ENCODE data around the gene KRTAP10-5. TPM values are rescaled to one million over a fixed set of nuclear protein-coding genes. Genes with fewer than 3 reads are reported as not detected.
A peak's percentile ranks its signal among the peaks of the same experiment; 100 is the strongest.
"Not testable (repeated sequence)": the region's sequence is repeated elsewhere in the genome, so short reads cannot be mapped to it uniquely, and the experiment has no call there.

The KRTAP10-5 gene
- total RNA-seq = not detected in 3 replicates

- not testable (repeated sequence) for H3K27me3 Mint-ChIP-seq (ENCODE audit: low read depth); H3K4me3 Mint-ChIP-seq; H3K4me1 Mint-ChIP-seq; H3K36me3 Mint-ChIP-seq; H3K27ac Mint-ChIP-seq
- peaks cover 28% of the 10 kb centered on the region for H3K9me3 Mint-ChIP-seq
- DNase-seq (ENCODE audit: low spot score in 2 of 2, unreplicated experiment in 2 of 2) = peak in 1 of 2 experiments; percentile 31
Measured at GRCh38 chr21:44580231-44580821, at the start of gene KRTAP10-5. Gene KRTAP10-5 (minus strand): TSS chr21:44580604. CDS start chr21:44580578, 26 bp downstream.

GRCh38 chr21:44628707-44629391 is 48.4 kb upstream of the KRTAP10-5 start:
- H3K27me3 Mint-ChIP-seq (ENCODE audit: low read depth) = no peaks in the 10 kb centered on the region
- H3K27ac Mint-ChIP-seq = no peak overlapping the region
- H3K4me1 Mint-ChIP-seq = no peaks in the 10 kb centered on the region
- TF ChIP-seq CTCF (IDR thresholded peaks at IDR 0.05; ENCODE audit: unreplicated experiment) = no peak
- H3K9me3 Mint-ChIP-seq = peaks cover 45% of the 10 kb centered on the region
- H3K36me3 Mint-ChIP-seq = no peaks in the 10 kb centered on the region
- no peak overlapping the region for H3K4me3 Mint-ChIP-seq
- no peak for DNase-seq (ENCODE audit: low spot score in 2 of 2, unreplicated experiment in 2 of 2)

- peaks cover 45% of the 10 kb centered on the region for H3K9me3 Mint-ChIP-seq
- H3K27ac Mint-ChIP-seq; DNase-seq (ENCODE audit: low spot score in 2 of 2, unreplicated experiment in 2 of 2); H3K36me3 Mint-ChIP-seq; H3K4me1 Mint-ChIP-seq; H3K4me3 Mint-ChIP-seq; H3K27me3 Mint-ChIP-seq (ENCODE audit: low read depth): not testable (repeated sequence)
Measured at GRCh38 chr21:44627831-44628233, 47.4 kb upstream of the KRTAP10-5 start.

- not testable (repeated sequence) for H3K4me3 Mint-ChIP-seq; H3K36me3 Mint-ChIP-seq; DNase-seq (ENCODE audit: low spot score in 2 of 2, unreplicated experiment in 2 of 2); H3K27me3 Mint-ChIP-seq (ENCODE audit: low read depth); H3K4me1 Mint-ChIP-seq; H3K27ac Mint-ChIP-seq
- H3K9me3 Mint-ChIP-seq = peaks cover 50% of the 10 kb centered on the region
Measured at GRCh38 chr21:44627181-44627822, 46.9 kb upstream of the KRTAP10-5 start.

GRCh38 chr21:44626673-44627143 is 46.3 kb upstream of the KRTAP10-5 start, which contains the start of gene KRTAP10-9:
Gene KRTAP10-9 (plus strand): TSS chr21:44627093. CDS start chr21:44627172, 79 bp downstream.
- H3K4me1 Mint-ChIP-seq = no peaks in the 10 kb centered on the region
- TF ChIP-seq CTCF (IDR thresholded peaks at IDR 0.05; ENCODE audit: unreplicated experiment) = no peak
- no peak for DNase-seq (ENCODE audit: low spot score in 2 of 2, unreplicated experiment in 2 of 2)
- no peak within 1 kb of the TSS for H3K27ac Mint-ChIP-seq
- no peaks in the 10 kb centered on the region for H3K36me3 Mint-ChIP-seq
- H3K4me3 Mint-ChIP-seq = no peak within 1 kb of the TSS
- peaks cover 47% of the 10 kb centered on the region for H3K9me3 Mint-ChIP-seq
- H3K27me3 Mint-ChIP-seq (ENCODE audit: low read depth) = no peaks in the 10 kb centered on the region

GRCh38 chr21:44626262-44626661 is 45.9 kb upstream of the KRTAP10-5 start:
- no peak for DNase-seq (ENCODE audit: low spot score in 2 of 2, unreplicated experiment in 2 of 2)
- TF ChIP-seq CTCF (IDR thresholded peaks at IDR 0.05; ENCODE audit: unreplicated experiment) = no peak
- Mint-ChIP-seq H3K36me3 (no peaks in the 10 kb centered on the region), H3K9me3 (peaks cover 43% of the 10 kb centered on the region), H3K4me1 (no peaks in the 10 kb centered on the region), H3K27ac (no peak overlapping the region), H3K27me3 (ENCODE audit: low read depth) (no peaks in the 10 kb centered on the region), H3K4me3 (no peak overlapping the region)

- TF ChIP-seq CTCF (IDR thresholded peaks at IDR 0.05; ENCODE audit: unreplicated experiment) = no peak
Measured at GRCh38 chr21:44625756-44626155, 45.4 kb upstream of the KRTAP10-5 start.

More at GRCh38 chr21:44625756-44626155, 45.4 kb upstream of the KRTAP10-5 start:
- no peaks in the 10 kb centered on the region for H3K36me3 Mint-ChIP-seq
- H3K4me3 Mint-ChIP-seq = no peak overlapping the region
- no peak overlapping the region for H3K27ac Mint-ChIP-seq
- no peak for DNase-seq (ENCODE audit: low spot score in 2 of 2, unreplicated experiment in 2 of 2)
- no peaks in the 10 kb centered on the region for H3K4me1 Mint-ChIP-seq
- no peaks in the 10 kb centered on the region for H3K27me3 Mint-ChIP-seq (ENCODE audit: low read depth)
- H3K9me3 Mint-ChIP-seq = peaks cover 40% of the 10 kb centered on the region

All from mesothelial cell of epicardium (in vitro differentiated cells).